ENCODE data around the gene CLCC1.

DNA sequence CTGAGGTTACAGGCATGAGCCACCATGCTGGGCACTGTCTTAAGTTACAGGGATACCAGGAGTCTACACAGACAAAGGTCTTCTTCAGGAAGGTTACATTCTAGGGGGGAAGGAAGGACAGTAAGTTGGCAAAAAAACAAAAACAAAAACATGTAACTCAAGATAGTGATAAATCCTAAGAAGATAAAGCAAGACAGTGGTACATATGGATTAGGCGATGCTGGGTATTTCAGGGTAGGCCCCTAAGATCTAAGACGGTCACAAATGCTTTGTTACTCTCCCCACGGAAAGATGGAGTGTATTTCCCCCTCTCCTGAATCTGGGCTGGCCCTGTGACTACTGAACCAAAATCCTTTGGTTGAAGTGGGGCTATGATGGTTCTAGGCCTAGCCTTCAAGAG lies 8.2 kb downstream of the CLCC1 start:
- TF ChIP-seq EZH2 (IDR thresholded peaks at IDR 0.05; ENCODE audit: insufficient read depth, poor library complexity, severe bottlenecking) (no peak), EZH2phosphoT487 (IDR thresholded peaks at IDR 0.05; ENCODE audit: insufficient read depth, low read depth) (no peak)
